PFSK-1 (cell line): Measurements from ENCODE around the gene AZGP1.

Experiments used
- FOXP2 ChIP-seq: optimal IDR thresholded peaks from 2 replicates; pipeline ENCODE3; 2011; ENCODE audit warnings: borderline replicate concordance, control low read depth, inconsistent platforms; ENCODE audit not compliant: insufficient read depth; ENCODE audit errors: extremely low read length, extremely low read depth
- POLR2AphosphoS5 ChIP-seq: IDR thresholded peaks from 2 replicates; pipeline ENCODE4 v1.6.1; 2012; ENCODE audit warnings: low read depth, mild to moderate bottlenecking, control low read depth, low read length, moderate library complexity
- REST ChIP-seq, 2 experiments: IDR thresholded peaks; 2 replicates each; pipeline versions ENCODE4 v1.6.1 to v1.8.0; 2011 to 2012; ENCODE audit warnings: low read depth in 2 of 2, low read length in 2 of 2, control low read depth in 1 of 2, inconsistent platforms in 1 of 2, mild to moderate bottlenecking in 1 of 2, moderate library complexity in 1 of 2; ENCODE audit not compliant: insufficient read depth in 1 of 2
- SIN3A ChIP-seq: IDR thresholded peaks from 2 replicates; pipeline ENCODE4 v1.6.1; 2012; ENCODE audit warnings: mild to moderate bottlenecking, low read length, moderate library complexity, borderline replicate concordance; ENCODE audit not compliant: insufficient read depth
- TAF1 ChIP-seq: IDR thresholded peaks from 2 replicates; pipeline ENCODE4 v1.6.1; 2012; ENCODE audit warnings: low read length, control low read depth, borderline replicate concordance; ENCODE audit not compliant: insufficient read depth

The AZGP1 gene

GRCh38 chr7:99947608-99948007 is 28.2 kb downstream of the AZGP1 start:
- no peak for TF ChIP-seq REST (IDR thresholded peaks at IDR 0.05; ENCODE audit: insufficient read depth in 1 of 2, low read depth in 2 of 2, low read length in 2 of 2)
- TF ChIP-seq POLR2AphosphoS5, result no peak
- TF ChIP-seq TAF1, result no peak
- no peak for TF ChIP-seq FOXP2
- TF ChIP-seq SIN3A, result no peak

- TF ChIP-seq FOXP2, result no peak
- no peak for TF ChIP-seq REST (IDR thresholded peaks at IDR 0.05; ENCODE audit: insufficient read depth in 1 of 2, low read depth in 2 of 2, low read length in 2 of 2)
- no peak for TF ChIP-seq POLR2AphosphoS5
These were observed 31.2 kb downstream of the AZGP1 start for GRCh38 chr7:99944497-99945070.

- TF ChIP-seq TAF1, result no peak
- no peak for TF ChIP-seq POLR2AphosphoS5
- no peak for TF ChIP-seq REST (IDR thresholded peaks at IDR 0.05; ENCODE audit: insufficient read depth in 1 of 2, low read depth in 2 of 2, low read length in 2 of 2)
- TF ChIP-seq FOXP2, result no peak
- TF ChIP-seq SIN3A, result no peak
These were observed 32.0 kb downstream of the AZGP1 start for GRCh38 chr7:99943641-99944496.

GRCh38 chr7:99938296-99938695 is 37.5 kb downstream of the AZGP1 start:
- no peak for TF ChIP-seq SIN3A
- TF ChIP-seq REST (IDR thresholded peaks at IDR 0.05; ENCODE audit: insufficient read depth in 1 of 2, low read depth in 2 of 2, low read length in 2 of 2), result no peak
- TF ChIP-seq TAF1, result no peak
- TF ChIP-seq FOXP2, result no peak
- TF ChIP-seq POLR2AphosphoS5, result no peak
